SK-N-MC (cell line): ENCODE measurements around the gene STAG3.

Experiments
- EZH2 ChIP-seq: fragments of 200-600 bp; sonication (generic); IDR thresholded peaks from one replicate; pipeline ENCODE4 v1.6.1; 2017; ENCODE audit warnings: antibody characterized with exemption
- POLR2AphosphoS5 ChIP-seq: IDR thresholded peaks from 2 replicates; pipeline ENCODE4 v1.6.1; 2012; ENCODE audit warnings: mild to moderate bottlenecking, low read depth, low read length, borderline replicate concordance

DNA sequence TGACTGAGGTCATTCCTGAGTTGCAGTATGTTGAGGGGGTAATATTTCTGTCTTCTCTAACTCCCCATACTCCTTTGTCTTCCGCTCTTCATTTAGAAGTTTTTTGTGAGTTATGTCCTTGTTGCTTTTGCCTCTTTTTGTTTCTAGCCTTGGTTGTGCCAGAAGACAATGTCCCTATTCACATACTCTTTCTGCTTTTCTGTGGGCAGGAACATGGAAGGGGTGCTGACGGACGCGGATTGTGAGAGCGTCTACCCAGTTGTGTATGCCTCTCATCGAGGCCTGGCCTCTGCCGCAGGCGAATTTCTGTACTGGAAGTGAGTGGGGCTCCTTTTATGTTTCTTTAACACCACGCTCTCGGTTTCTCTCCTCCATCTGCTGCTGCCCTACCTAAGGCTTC, 20.5 kb downstream of the STAG3 start:
- no peak for TF ChIP-seq EZH2
- no peak for TF ChIP-seq POLR2AphosphoS5
